GM18502 (cell line): ENCODE data around the gene ALOX15.
"Not testable (repeated sequence)": the region's sequence is repeated elsewhere in the genome, so short reads cannot be mapped to it uniquely, and the experiment has no call there.

Experiments used
- ATAC-seq: cut with Tn5 transposase; IDR thresholded peaks from one replicate; pipeline ENCODE4 v1.9.1; 2021; ENCODE audit warnings: mild to moderate bottlenecking; ENCODE audit not compliant: unreplicated experiment, poor library complexity

Gene ALOX15

DNA sequence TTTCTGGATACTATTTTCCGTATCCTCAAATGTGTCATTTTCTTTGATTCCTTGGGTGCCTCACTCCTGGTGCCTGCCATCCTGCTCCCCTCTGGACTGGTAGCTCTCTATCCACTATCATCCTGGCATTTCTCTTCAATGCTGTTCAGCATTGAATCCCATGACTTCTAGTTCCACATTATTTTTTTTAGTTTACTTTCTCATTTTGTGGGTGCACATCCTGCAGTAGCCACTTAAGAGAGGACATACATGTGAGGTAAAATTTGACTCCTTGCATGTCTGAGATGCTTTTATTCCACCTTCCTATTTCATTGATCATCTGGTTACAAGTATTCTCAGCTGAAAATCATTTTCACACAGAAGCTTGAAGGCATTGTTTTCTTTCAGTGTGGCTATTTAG lies 19.1 kb downstream of the ALOX15 start:
- ATAC-seq = no peak

DNA sequence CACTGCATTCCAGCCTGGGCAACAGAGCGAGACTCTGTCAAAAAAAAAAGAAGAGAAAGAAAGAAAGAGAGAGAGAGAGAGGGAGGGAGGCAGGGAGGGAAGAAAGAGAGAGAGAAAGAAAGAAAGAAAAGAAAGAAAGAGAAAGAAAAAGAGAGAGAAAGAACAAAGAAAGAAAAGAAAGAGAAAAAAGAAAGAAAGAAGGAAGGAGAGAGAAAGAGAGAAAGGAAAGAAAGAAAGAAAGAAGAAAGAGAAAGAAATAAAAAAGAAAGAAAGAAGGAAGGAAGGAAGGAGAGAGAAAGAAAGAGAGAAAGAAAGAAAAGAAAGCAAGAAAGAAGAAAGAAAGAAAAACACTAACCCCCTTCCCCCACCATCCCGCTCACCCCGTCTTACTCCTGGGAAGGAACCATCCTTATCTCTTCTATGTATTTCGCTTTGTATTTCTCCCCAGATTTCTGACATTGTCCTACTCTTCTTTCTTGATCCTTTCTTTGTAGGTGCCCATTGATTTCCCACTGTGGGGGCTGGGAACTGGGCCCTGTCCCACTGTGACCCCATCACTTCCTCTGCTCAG lies 20.9 kb downstream of the ALOX15 start:
- ATAC-seq = no peak

DNA sequence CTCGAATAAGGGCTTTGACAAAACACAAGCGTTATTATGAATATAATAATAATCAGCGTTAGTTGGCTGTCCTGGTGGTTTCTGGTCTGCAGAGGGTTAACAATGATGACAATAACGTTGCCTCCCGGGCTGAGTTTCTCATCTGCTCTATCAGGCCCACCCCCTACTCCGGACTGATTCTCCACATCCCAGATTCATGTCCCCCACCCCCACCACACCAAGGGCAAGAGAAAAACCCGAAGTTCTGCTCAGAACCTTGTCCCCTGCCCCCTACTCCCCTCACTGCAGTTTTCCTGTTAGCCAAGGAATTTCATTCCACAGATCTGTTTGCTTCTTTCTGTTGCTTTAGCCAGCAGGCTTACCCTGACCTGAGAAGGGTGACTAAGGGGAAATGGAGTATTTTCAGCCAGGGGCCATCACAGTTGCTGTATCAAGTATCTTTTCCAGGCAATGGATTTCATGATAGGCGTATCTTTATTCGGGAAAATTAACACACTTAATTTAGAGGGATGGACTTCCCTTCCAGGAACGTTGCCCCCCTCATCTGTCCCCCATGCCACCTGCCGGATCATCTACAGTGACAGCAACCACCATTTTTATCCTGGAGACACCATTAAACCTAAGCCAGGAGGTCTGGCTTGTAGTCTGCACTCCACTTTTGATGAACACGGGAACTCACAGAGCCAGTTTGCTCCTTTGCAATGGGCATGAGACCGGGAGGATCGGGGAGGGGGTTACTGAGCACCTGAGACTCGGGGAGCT lies 23.7 kb downstream of the ALOX15 start:
- ATAC-seq = no peak

DNA sequence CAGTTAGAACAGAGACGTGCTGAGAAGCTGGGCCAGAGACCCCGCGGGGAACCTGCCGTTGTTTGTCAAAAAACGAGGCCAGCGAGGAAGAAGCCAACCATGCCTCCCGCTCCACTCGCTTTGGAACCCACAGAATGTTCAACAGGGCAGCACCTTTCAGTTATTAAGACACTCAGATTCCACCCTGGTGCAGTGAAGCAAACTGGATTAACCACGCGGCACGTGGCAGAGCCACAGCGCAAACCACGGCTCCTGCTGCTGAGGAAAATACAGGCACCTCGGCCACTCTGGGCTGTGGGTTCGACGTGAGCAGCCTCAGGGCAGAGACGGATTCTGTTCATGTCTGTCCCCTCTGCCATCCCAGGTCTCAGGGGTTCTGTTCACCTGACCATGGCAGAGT lies 24.4 kb downstream of the ALOX15 start:
- ATAC-seq = no peak

DNA sequence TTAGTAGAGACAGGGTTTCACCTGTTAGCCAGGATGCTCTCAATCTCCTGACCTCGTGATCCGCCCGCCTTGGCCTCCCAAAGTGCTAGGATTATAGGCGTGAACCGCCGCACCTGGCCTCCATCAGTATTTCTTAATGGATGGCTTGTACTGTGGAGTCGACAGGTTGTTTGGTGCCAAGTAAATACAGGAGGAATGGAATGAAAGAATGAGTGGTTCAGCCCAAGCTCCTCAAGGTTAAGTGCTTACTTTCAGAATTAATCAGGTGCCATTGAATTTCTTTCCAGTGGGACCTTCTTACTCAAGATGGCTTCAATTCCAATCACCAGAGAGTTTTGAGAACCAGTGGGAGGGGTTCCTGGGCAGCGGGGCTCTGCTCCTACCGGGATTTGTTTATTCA lies 25.0 kb downstream of the ALOX15 start:
- ATAC-seq = no peak

DNA sequence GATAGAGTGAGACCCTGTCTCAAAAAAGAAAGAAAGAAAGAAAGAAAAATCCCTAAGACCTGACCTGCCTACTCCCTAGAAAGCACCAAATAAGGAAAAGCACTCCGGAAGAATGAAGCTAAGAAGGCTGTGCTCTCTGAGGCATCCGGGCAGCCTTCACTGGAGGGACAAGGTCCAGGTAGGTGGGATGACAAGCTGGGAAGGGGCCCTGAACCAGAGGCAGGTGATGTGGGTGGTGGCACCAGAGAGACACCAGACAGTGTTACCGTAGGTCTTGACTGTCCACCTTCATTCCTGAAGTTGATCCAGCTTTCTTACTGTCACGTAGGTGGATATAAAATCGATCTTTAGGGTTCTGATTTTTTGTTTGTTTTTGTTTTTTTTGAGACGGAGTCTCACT lies 30.8 kb downstream of the ALOX15 start:
- ATAC-seq = no peak

DNA sequence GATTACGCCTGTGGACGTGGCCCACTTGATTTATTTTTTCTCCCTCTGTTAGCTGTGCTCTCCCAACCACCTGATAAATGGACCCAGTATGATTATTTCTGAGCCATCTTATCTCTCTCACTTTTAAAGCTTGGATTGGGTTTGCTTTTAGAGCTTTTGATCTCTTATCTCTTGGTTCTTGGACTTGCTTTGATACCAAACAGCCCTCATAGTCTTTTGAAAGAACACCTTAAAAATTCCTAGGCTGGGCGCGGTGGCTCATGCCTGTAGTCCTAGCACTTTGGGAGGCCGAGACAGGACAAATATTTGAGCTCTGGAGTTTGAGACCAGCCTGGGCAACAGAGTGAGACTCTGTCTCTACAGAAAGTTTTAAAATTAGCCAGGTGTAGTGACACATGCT lies 31.3 kb downstream of the ALOX15 start:
- no peak for ATAC-seq

DNA sequence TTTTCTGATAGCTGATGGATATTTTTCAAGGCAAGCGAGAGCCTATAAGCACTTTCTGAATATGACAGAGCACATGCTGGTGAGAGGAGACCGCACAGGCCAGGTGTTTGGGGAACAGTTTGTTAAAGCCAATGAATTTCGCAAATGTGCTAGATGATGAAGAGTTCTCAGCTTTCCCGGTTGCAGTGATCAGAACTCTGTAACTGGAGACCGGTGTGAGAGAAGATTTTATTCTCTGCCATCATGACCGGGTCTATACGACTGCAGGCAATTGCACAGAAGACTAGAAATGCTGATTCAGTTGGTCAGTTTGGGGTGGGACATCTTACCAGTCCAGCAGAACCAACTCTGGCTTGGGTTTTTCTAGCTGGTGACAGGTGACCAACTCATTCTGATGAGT lies 31.7 kb downstream of the ALOX15 start:
- no peak for ATAC-seq

DNA sequence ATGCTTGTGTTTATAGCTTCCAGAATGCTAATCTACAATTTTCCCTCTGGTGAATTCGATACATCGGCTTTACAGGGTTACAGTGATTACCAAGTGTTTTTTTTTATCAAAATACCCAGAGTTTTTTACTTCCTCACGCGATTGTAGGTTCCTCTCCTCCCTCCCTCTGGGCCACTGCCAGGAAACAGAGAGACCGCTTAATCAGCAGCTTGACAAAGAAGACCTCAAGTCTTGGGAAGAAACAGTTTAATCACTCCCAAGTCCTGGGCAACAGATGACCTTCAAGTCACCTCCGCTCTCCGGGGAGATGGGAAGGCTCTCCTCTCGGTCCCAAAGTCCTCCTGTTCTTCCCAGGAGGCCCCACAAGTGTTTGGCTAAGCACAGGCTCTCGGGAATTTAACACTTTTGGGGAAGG lies 33.7 kb downstream of the ALOX15 start:
- ATAC-seq = no peak

DNA sequence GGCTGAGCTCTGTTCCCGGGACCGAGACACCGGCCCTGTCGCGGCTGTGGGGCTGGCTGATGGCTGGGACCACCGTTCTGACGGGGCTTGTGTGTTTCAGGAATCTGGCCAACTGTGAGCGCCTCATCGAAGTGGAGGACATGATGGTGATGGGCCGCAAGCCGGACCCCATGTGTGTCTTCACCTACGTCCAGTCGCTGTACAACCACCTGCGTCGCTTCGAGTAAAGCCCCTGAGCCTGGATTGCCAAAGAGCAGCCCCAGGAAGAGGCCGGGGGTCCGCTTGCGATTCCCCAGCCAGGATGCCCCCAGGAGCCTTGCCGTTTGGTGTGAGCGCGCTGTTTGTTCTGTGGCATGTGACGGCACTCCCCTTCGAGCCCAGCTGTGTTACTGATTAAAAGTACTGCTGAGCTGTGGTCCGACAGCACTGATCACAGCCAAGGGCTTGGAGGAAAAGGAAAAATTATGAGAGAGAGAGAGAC lies 34.2 kb downstream of the ALOX15 start:
- ATAC-seq = no peak

DNA sequence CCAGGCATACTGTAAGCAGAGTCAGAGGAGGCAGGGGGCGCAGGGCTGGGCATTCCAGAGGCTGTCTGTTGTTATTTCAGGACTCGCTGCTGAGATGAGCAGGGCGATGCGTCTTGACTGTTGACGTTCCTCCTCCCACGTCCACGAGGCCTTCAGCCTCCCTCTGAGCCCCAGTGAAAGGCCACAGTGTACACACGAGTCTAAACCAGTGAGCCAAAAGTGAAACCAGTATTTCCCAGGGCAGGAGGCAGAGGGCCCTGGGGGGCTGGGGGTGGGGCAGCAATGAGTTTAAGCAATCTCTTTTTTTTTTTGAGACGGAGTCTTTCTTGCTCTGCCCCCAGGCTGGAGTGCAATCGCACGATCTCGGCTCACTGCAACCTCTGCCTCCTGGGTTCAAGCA lies 35.7 kb downstream of the ALOX15 start:
- ATAC-seq = no peak

DNA sequence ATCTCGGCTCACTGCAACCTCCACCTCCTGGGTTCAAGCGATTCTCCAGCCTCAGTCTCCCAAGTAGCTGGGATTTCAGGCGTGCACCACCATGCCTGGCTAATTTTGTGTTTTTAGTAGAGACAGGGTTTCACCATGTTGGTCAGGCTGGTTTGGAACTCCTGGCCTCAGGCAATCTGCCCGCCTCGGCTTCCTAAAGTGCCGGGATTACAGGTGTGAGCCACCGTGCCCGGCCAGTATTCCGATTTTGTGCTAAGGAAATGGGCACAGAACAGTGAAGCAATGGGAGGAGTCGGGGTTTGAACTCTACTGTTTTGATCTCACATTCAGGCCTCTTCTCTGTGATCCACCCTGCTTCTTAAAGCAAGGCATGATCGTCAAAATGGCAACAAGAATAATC lies 36.7 kb downstream of the ALOX15 start:
- ATAC-seq = not testable (repeated sequence)

DNA sequence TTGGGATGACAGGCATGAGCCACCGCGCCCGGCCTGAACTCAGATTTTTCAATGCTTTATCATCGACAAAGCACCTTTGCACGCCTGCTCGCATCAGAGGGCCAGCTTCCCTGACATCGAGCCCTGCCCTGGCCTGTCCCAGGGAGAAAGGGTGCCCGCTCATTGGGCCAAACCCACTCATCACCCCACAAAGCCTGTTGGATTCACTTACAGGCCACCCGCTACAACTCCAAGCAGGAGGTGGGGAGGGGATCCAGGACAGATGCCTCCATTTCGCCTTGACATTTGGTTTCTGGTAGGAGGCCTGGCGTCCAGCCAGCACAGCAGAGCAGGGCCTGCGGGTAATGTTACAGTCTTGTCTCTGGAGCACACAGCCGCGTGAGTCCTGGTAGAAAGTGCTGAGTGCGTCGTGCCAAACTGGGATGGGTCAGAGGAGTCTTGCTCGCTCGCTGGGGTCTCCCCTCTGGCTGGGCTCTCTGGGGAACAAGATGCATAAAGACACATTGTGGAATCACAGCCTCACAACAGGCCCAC lies 37.3 kb downstream of the ALOX15 start:
- no peak for ATAC-seq

DNA sequence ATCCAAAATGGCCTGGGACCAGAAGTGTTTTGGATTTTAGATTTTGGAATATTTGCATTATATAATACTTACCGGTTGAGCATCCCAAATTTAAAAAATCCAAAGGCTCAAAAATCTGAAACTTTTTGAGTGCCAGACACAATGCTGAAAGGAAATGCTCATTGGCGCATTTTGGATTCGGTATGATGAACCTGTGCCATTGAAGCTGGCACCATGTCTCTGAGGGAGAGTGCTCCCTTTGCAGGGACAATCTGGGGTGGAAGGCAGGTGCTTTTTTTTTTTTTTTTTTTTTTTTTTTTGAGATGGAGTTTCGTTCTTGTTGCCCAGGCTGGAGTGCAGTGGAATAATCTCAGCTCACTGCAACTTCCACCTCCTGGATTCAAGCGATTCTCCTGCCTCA lies 39.4 kb downstream of the ALOX15 start:
- no peak for ATAC-seq

DNA sequence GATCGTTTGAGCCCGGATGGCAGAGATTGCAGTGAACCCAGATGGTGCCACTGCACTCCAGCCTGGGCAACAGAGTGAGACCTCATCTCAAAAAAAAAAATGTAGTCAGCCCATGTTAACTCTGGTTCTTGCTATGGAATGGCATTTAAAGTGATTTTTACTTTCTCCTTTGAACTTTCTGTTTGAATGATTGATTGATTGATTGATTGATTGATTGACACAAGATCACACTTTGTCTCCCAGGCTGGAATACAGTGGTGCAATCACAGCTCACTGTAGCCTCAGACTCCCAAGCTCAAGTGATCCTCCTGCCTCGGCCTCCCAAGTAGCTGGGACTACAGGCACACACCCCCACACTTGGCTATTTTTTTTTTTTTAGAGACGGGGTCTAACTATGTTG lies 40.2 kb downstream of the ALOX15 start:
- no peak for ATAC-seq

DNA sequence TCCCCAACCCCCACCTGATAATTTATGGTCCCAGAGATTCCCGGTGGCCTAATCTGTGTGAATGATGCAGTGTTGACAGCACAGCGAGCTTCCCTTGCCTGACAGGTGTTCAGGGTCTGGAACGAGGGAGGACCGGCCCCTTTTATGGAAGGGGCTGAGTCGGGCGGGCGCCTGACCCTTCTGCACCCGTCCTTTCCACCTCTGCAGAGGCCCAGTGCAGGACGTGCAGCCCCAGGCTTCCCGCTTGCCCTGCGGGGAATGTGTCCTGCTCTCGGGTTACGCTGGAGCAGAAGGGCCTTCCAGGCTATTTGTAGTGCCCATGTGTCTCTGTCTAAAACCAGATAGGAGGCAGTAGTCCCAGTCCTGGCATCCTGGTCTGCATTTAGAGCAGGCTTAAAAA lies 40.9 kb downstream of the ALOX15 start:
- ATAC-seq = no peak

DNA sequence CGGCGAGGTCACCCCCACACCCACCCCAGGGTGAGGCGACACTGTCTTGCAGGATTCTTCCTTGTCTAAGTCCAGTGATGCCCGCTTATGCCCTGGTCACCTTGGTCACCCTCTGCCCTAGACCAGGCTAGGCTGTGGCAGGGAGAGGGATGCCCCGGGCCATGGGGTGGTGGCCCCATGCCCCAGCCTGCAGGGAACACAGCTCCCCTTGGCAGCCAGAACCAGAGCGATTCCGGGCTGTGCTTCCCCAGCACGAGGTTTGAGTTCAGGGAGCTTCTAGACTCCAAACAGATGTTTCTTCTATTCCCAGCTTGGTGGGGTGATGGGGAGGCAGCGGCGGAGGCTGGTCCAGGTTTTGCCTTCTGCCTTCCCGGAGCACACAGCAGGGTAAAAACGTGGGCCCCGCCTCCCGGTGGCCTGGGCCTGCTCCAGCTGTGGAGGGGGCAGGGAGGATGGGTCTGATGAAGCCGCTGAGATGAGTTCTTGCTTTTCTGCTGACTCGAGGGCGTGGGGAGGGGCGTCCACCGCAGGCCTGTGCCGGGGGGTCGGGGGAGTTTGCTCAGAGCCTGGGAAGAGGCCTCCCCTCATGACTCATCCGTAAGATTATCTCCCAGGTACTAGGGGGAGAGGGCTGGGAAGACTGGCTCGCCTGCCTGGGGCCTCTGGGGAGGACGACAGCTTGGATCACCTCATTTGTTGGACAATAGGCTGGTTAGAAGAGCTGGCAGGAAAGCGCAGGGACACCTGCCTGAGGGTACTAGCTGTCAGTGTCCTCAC lies 41.8 kb downstream of the ALOX15 start:
- no peak for ATAC-seq

DNA sequence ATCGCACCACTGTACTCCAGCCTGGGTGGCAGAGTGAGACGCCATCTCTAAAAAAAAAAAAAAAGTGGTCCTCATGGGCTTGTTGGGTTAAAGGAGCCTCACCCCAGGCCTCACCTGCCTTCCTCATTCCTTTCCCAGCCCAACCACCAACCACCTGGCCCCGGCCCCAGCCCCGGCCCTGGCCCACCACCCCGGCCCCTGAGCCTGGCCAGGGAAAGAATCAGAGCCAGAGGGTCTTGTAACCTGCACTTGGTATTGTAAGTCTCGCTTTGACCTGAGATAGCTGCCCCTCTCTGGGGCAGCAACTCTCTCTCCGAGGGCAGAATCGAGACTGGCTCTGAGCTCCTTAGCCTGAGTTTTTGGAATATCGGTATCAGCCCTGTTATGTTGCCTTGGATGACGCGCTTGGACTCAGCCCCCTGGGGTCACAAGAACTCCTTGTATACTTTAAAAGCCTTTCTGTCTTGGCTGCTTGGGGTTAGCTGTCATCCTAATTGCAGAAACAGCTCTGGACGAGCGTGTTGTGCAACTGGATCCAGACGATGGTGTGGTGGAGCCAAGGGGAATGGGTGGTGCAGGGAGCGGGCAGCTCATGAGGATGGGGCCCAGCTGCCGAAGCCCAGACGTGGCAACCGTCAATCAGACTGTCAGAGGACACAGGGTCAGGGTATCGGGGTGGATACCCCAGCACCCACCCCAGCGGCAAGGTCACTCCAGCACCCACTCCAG lies 42.5 kb downstream of the ALOX15 start:
- ATAC-seq = no peak

DNA sequence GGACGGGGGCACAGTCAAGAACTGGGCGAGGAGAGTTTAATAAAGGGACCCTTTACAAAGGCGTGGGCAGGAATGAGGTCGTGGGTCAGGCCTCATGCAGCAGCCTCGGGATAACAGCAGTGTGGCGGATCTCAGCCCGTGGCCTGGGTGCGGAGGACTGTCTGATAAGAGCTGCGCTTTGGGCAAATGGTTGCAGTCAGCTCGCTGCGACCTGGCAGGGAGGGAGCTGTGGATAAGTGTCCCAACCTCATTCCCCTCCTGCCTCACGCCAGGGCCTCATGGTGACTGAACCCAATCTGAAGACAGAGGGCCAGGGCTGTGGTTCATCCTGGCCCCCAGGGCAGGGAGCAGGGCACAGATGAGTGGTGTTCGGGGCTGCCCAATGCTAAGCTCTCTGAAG lies 43.5 kb downstream of the ALOX15 start:
- ATAC-seq = no peak

DNA sequence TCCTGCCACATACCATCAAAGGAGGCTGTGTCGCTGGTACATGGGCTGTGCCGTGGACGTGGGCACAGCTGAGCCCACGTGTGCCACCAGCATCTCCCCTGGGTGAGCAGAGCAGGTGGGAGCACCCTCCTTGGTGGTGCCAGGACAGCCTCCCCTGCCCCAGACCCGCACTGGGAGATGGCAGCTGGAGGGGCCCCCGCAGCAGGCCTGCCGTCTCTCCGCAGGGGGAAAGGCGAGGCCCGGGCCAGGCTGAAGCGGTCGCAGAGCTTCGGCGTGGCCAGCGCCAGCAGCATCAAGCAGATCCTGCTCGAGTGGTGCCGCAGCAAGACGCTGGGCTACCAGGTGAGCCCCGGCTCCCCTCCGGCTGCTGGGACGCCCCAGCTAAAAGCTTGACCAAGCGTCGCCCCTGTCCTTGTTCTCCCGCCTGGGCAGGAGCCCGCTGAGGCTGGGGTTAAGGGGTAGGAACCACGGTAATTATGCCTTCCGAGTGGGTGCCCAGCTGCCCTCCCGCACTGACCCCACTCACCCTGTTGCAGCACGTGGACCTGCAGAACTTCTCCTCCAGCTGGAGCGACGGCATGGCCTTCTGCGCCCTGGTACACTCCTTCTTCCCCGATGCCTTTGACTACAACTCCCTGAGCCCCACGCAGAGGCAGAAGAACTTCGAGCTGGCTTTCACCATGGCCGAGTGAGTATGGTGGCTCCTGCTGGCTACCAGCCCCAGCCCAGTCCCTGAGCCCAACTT lies 44.7 kb downstream of the ALOX15 start:
- no peak for ATAC-seq
